ENCODE results near the gene ABHD12B. TPM values are rescaled to one million over a fixed set of nuclear protein-coding genes. Genes with fewer than 3 reads are reported as not detected.

The ABHD12B gene
- total and polyA plus RNA-seq, 9 of the 15 experiments (the other 6 are each of a cell fraction or from before 2014, with no cell fraction given): not detected

DNA sequence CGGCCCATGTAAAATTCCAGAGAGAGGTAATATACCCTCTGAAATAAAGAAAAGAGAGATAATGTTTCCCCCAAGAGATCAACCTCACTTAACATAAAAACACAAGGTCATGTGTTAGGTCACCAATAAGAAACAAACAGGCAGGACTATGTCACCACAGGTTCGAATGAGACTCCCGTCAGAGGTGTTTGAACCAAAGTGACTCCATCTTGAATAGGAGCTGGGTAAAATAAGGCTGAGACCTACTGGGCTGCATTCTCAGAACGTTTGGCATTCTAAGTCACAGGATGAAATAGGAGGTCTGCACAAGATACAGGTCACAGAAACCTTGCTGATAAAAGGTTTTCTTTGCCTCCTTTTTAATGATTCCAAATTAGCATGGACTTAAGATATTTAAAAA is 65.9 kb downstream of the ABHD12B start (continued):
- TF ChIP-seq, protein P1, sequence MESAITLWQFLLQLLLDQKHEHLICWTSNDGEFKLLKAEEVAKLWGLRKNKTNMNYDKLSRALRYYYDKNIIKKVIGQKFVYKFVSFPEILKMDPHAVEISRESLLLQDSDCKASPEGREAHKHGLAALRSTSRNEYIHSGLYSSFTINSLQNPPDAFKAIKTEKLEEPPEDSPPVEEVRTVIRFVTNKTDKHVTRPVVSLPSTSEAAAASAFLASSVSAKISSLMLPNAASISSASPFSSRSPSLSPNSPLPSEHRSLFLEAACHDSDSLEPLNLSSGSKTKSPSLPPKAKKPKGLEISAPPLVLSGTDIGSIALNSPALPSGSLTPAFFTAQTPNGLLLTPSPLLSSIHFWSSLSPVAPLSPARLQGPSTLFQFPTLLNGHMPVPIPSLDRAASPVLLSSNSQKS (CRISPR knock-in tag; IDR thresholded peaks at IDR 0.05): no peak
- no peak for TF ChIP-seq MAZ (CRISPR knock-in tag; conservative IDR thresholded peaks at IDR 0.05 in 1 of 2, IDR thresholded peaks at IDR 0.05 in 1 of 2)
- no peak for TF ChIP-seq HCFC1 (IDR thresholded peaks at IDR 0.05; ENCODE audit: low read depth, low read length)
- no peak for TF ChIP-seq ZFP30 (CRISPR knock-in tag; IDR thresholded peaks at IDR 0.05; ENCODE audit: borderline replicate concordance)
- TF ChIP-seq FOXJ3 (CRISPR knock-in tag; IDR thresholded peaks at IDR 0.05): no peak
- TF ChIP-seq BACH1 (tag; IDR thresholded peaks at IDR 0.05): 0 out of 2 replicates have a peak, but pooled peaks have one; percentile 34
- no peak for TF ChIP-seq SNRNP70 (optimal IDR thresholded peaks at IDR 0.05; ENCODE audit: low read depth, low read length)
- no peak for TF ChIP-seq ETS2 (tag; IDR thresholded peaks at IDR 0.05; ENCODE audit: borderline replicate concordance, poor library complexity, severe bottlenecking)
- TF ChIP-seq SETDB1 (IDR thresholded peaks at IDR 0.05; ENCODE audit: low read length): no peak
- no peak for TF ChIP-seq CBX1 (IDR thresholded peaks at IDR 0.05; ENCODE audit: low read depth)
- TF ChIP-seq ZNF384 (IDR thresholded peaks at IDR 0.05; ENCODE audit: low read depth, low read length): no peak
- TF ChIP-seq SMARCC2 (IDR thresholded peaks at IDR 0.05; ENCODE audit: low read depth): no peak
- TF ChIP-seq, protein P2, sequence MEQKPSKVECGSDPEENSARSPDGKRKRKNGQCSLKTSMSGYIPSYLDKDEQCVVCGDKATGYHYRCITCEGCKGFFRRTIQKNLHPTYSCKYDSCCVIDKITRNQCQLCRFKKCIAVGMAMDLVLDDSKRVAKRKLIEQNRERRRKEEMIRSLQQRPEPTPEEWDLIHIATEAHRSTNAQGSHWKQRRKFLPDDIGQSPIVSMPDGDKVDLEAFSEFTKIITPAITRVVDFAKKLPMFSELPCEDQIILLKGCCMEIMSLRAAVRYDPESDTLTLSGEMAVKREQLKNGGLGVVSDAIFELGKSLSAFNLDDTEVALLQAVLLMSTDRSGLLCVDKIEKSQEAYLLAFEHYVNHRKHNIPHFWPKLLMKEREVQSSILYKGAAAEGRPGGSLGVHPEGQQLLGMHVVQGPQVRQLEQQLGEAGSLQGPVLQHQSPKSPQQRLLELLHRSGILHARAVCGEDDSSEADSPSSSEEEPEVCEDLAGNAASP (IDR thresholded peaks at IDR 0.05): no peak
- no peak for TF ChIP-seq RBFOX2 (IDR thresholded peaks at IDR 0.05; ENCODE audit: low read depth, low read length)
- TF ChIP-seq ZNF140 (CRISPR knock-in tag; IDR thresholded peaks at IDR 0.05): no peak
- TF ChIP-seq GABPB1 (CRISPR knock-in tag; IDR thresholded peaks at IDR 0.05): no peak
- TF ChIP-seq HNRNPH1 (optimal IDR thresholded peaks at IDR 0.05; ENCODE audit: low read depth, low read length): no peak
- TF ChIP-seq, protein P3, sequence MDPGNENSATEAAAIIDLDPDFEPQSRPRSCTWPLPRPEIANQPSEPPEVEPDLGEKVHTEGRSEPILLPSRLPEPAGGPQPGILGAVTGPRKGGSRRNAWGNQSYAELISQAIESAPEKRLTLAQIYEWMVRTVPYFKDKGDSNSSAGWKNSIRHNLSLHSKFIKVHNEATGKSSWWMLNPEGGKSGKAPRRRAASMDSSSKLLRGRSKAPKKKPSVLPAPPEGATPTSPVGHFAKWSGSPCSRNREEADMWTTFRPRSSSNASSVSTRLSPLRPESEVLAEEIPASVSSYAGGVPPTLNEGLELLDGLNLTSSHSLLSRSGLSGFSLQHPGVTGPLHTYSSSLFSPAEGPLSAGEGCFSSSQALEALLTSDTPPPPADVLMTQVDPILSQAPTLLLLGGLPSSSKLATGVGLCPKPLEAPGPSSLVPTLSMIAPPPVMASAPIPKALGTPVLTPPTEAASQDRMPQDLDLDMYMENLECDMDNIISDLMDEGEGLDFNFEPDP (CRISPR knock-in tag; IDR thresholded peaks at IDR 0.05): no peak
- TF ChIP-seq, protein P4, sequence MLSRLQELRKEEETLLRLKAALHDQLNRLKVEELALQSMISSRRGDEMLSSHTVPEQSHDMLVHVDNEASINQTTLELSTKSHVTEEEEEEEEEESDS (CRISPR knock-in tag; IDR thresholded peaks at IDR 0.05): no peak
- TF ChIP-seq RUNX1 (IDR thresholded peaks at IDR 0.05; ENCODE audit: low read depth): no peak
- no peak for TF ChIP-seq ZNF12 (CRISPR knock-in tag; IDR thresholded peaks at IDR 0.05)
- TF ChIP-seq XRCC3 (IDR thresholded peaks at IDR 0.05): no peak
- TF ChIP-seq, protein P5, sequence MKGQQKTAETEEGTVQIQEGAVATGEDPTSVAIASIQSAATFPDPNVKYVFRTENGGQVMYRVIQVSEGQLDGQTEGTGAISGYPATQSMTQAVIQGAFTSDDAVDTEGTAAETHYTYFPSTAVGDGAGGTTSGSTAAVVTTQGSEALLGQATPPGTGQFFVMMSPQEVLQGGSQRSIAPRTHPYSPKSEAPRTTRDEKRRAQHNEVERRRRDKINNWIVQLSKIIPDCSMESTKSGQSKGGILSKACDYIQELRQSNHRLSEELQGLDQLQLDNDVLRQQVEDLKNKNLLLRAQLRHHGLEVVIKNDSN (CRISPR knock-in tag; IDR thresholded peaks at IDR 0.05): no peak
- TF ChIP-seq NCOA1 (IDR thresholded peaks at IDR 0.05; ENCODE audit: low read depth): no peak
- TF ChIP-seq POLR2G (IDR thresholded peaks at IDR 0.05; ENCODE audit: low read depth, low read length): no peak
- TF ChIP-seq PHB (CRISPR knock-in tag; IDR thresholded peaks at IDR 0.05): no peak
- no peak for TF ChIP-seq CBX5 (IDR thresholded peaks at IDR 0.05; ENCODE audit: borderline replicate concordance, low read depth)
- TF ChIP-seq FOXK2 (conservative IDR thresholded peaks at IDR 0.05 in 1 of 2, IDR thresholded peaks at IDR 0.05 in 1 of 2; ENCODE audit: low read depth in 2 of 2): no peak
